Inferior parietal cortex (tissue), 1 donor: ENCODE results near the gene CAMTA1.
A peak's percentile ranks its signal among the peaks of the same experiment; 100 is the strongest.

Experiments
- DNase-seq: peaks from one replicate; pipeline ENCODE4 v3.0.0-alpha.2; 2016; ENCODE audit errors: extremely low spot score

Gene CAMTA1

GRCh38 chr1:7474143-7474490, 688.9 kb downstream of the CAMTA1 start:
- DNase-seq, result no peak

DNA sequence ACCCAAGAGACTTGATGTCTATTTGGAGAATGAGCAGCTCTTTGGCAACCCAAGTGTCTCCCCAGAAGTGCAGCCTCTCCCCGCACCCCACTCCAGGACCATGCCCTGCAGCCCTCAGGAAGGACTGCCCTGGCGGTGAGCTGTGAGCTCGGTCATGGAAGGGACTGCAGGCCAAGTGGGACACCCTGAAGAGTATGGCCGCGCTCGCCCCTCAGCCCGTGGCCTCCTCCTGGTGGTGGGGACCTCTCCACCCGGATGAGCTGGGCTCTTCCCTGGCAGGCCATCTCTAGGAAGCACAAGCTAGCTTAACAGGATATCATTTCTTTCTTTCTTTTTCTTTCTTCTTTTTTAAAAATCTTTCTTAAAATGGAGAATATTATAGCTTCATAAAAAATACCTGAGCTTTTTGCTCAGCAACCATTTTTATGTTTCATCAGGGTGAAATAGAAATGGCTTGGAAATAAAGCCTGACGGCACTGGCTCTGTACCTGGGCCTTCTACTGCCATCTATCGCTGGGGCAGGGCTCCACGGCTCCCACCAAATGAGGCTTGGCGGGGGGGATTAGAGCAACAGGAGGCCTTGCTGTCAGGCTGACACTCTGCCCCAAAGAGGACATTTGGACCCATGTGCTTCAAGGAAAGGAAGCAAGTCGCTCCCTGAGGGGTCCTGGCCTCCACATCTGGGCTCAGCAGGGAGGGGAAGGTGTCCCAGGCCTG, 689.7 kb downstream of the CAMTA1 start:
- no peak for DNase-seq

- DNase-seq, result no peak
These were observed 690.4 kb downstream of the CAMTA1 start for GRCh38 chr1:7475691-7476090.

DNA sequence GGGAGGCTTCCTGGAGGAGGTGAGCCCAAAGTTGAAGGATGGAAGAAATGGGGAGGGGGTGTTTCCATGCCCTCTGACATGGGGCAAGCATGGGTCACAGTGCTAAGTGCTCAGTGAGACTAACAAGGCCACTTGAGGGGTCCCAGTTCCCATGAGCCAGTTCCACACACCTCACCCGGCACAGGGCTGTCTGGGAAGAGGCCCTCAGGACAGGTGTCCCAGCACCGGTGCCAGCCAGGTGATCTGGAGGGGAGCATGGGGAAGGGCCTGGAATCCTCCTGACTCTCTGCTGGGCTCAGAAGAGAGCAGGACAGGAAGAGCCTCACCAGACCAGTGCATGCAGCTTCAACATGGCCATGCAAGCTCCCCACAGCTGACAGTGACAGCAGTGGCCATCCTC, 691.1 kb downstream of the CAMTA1 start:
- DNase-seq, result no peak

- no peak for DNase-seq
These were observed 691.8 kb downstream of the CAMTA1 start for GRCh38 chr1:7476861-7477547.

DNA sequence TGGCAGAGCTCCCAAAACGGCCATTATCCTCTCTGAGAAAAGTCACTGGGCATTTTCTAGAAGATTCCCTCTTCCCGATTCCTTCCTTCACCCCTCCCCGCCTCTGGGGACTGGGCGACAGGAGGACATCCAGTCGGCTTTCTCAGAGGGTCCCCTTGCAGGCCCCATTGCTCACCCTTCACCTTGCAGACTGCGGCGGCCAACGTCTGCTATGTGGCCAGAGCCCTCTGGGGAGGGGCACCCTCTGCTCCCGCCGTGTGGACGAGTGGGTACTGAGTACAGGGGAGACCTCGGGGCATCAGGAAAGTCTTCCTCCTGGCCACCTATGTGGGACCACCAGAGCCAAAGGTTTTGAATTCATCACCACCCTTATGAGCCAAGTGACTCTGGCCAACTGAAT, 692.3 kb downstream of the CAMTA1 start:
- no peak for DNase-seq

DNA sequence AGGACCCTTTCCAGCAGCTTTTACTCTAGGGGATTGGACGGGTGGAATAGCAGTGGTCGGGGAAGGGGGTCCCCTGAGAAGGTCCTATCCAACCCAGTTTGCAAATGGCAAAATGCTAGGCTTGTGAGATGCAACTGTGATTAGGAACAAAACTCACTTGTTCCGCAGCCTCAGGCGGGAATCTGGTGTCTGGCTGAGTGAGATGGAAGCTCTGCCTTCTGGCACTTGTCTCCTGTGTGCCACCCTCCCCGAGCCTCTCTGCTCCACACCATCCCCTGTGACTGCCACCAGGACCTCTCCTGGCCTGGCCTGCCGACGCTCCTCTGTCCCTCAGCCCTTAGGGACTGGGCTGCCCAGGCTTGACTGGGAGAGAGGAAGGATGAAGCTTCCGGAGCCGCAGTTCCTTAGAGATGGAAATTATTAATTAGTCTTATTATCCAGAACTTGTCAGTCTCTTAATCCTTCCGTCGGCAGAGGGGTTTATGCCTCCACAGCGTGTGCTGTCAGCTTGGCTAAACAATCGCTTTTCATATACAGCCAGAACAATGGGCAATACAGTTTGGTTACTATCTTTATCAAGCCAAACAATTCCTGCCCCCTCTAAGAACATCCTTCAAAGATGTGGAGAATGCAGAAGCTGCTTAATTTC, 693.0 kb downstream of the CAMTA1 start:
- peak; percentile 18 for DNase-seq

- DNase-seq, result peak; percentile 20
These were observed 693.7 kb downstream of the CAMTA1 start for GRCh38 chr1:7478809-7479499.

DNA sequence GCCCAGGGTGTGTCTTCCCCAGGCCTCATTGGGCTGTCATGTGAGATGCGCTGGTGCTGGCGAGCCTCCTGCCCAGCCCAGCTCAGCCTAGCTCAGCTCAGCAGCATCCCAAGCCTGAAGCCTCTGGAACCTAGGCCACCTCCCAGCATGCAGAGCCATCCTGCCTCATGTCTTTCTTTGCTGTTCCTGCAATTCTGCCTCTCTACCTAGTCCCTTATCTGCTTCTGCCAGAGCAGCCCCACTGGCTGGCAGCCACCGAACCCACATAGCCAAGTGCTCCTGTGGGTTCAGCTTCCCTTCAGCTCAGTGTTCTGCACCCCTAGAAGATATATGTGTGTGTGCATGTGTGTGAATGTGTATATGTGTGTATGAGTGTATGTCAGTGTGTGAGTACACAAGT, 694.3 kb downstream of the CAMTA1 start:
- no peak for DNase-seq

GRCh38 chr1:7481194-7481593, 695.9 kb downstream of the CAMTA1 start:
- no peak for DNase-seq

DNA sequence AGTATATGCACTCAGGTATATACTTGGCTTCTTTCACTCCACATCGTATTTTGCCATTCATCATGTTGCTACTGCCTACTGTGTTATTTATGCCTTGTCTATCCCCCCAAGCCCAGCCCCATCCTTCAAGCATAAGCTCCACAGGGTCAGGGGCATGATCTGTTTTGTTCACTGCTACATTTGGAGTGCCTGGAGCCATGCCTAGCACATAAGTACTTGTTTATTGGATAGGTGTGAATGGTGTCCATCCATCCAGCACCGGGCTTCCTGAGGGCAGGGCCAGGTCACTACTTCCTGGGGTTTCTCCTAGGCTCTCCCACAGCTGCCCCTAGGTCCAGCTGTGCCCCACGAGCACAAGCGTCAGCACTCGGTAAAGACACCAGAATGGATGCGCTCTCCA, 696.8 kb downstream of the CAMTA1 start:
- DNase-seq, result no peak

GRCh38 chr1:7482772-7483495, 697.7 kb downstream of the CAMTA1 start:
- no peak for DNase-seq

GRCh38 chr1:7483634-7484383, 698.6 kb downstream of the CAMTA1 start:
- no peak for DNase-seq

DNA sequence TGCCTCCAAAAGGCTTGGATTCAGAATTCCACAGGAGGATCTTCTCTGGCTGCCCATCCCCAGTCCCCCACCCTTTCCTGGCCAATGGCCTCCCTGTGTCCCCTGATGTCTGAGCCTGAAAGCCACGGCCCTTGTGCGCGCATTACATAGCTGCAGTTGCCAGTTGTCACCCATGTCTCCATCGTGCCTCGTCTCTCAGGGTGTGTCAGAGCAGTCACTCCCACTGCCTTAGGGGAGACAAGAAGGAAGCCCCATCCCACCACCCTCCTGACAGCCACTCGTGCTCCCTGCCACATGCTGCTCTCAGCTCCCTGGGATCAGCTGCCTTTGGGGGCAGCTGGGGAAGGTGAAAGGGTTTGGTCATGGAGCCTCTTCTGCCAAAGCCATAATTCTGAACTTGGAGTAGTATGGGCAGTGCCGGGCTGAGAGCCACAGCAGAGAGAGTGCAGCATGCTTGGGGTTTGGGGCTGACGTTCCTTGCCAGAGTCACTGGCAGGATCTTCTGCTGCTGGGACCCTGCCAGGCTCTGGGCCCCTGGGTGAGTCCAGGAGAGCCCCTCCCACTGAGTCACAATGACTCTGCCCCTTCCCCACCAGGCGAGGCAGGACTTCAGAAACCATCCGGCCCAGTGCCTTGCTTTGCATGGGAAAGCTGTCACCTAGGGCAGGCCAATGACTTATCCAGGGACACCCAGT, 700.0 kb downstream of the CAMTA1 start:
- DNase-seq, result no peak

DNA sequence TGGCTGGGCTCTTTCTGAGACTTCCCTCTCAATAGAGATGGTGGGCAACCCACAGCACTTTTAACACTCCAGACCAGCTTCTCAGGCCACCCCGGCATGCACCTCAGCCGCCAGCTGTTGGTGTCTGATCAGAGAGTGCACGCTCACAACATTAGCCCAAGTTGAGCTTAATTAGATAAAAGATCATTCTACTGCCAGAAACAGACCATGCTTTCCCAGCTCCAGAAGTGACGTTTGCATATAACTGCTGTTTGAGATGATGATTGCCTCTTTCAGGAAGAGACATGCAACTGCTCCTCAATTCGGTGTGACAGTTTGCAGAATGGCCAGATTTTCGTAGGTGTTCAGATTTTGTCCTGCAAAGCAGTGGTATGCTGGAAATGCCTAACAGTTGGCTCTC, 700.6 kb downstream of the CAMTA1 start:
- no peak for DNase-seq

DNA sequence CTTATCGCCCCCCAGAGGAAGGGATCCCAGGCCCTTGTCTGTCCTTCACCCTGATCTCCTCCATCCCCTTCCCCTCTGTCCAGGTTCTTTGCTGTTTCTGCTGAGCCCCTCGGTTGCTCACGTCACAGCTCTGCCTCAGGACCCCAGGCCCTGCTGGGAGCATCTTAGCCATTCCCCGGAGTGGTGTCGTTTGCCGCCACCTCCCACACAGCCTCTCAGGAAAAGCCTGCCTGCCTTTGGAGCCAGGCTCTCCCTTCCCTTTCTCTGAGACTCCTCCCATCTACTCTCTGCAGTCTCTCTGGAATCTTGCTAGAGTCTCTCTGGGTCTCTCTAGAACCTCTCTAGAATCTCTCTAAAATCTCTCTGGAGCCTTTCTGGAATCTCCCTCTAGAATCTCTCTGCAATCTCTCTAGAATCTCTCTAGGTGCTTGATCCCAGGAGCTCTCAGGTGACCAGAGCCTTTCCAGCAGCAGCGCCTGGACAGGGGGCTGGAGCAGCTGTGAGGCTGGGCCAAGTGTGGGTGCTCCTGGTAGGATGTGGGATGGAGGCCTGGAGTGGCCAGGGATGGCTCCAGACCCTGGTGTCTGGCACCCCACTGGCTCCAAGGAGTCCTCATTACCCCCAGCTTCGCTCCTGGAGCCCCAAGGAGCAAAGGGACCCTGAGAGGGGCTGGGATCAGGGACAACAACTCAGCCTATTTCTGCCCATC, 702.7 kb downstream of the CAMTA1 start:
- no peak for DNase-seq

GRCh38 chr1:7488475-7488842, 703.2 kb downstream of the CAMTA1 start:
- DNase-seq, result no peak

DNA sequence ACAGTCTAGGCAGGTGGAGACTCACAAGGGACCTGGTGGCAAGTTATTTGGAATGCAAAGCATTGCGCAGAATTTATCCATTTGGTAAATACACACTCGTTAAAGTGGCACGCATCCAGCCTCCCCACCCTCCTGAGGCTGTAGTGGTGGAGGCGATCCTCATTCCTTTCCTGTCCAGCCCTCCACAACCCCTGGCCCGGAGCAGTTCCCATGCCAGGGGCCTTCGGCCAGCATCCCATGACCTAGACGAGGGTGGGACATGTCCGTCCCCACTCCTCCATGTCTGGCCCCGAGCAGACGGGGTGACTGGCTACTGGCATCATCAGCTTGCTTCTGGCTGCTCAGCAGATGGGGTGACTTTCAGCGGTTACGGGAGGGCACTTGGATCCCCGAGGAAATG, 704.3 kb downstream of the CAMTA1 start:
- no peak for DNase-seq

DNA sequence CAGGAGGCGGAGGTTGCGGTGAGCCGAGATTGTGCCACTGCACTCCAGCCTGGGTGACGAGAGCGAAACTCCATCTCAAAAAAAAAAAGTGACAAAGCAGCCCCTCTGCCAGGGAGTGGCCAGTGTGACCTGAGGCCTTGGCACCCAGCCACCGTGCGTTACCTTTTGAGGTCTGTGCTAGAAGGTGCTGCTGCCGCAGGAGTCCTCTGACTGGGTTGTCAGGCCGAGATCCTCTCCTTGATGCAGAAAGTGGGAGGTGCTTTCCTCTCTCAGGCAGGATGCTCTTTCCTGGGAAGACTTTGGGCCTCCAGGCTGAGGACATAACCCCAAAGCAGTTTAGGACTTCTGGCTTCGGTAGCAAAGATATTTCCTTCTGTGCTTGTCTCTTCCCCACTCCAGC, 705.3 kb downstream of the CAMTA1 start:
- no peak for DNase-seq
